GM21619 (cell line): Measurements from ENCODE around the gene LRRFIP1.

ENCODE experiments used
- ATAC-seq: cut with Tn5 transposase; IDR thresholded peaks from one replicate; pipeline ENCODE4 v1.9.1; 2021; ENCODE audit not compliant: unreplicated experiment

The LRRFIP1 gene

GRCh38 chr2:237721458-237721857, 94.1 kb downstream of the LRRFIP1 start:
- ATAC-seq: no peak

GRCh38 chr2:237722616-237723015, 95.2 kb downstream of the LRRFIP1 start:
- no peak for ATAC-seq

GRCh38 chr2:237723023-237723422, 95.6 kb downstream of the LRRFIP1 start:
- no peak for ATAC-seq

- ATAC-seq: peak; percentile 80
These were observed 96.2 kb downstream of the LRRFIP1 start for GRCh38 chr2:237723602-237724001.

GRCh38 chr2:237724811-237725478, 97.6 kb downstream of the LRRFIP1 start:
- ATAC-seq: no peak

GRCh38 chr2:237725661-237726060, 98.3 kb downstream of the LRRFIP1 start:
- ATAC-seq: no peak

GRCh38 chr2:237726401-237726830, 99.0 kb downstream of the LRRFIP1 start:
- no peak for ATAC-seq

DNA sequence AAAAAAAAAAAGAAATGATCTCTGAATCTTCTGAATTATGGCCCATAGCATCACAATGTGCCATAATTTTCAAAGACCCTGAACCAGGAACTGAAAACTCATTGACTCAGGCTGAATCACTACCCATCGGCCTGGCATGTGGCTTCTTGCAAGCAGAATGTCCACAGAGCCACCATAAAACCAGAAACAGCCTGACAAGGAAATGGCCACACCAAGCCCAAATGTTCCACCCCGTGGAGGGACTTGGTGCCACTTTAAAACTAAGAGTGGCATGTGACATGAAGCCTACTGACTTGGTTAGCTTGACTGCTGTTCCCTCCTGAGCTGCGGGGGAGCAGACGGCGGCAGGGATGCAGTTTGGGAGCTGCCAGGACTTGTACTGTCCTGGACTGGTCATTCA, 100.0 kb downstream of the LRRFIP1 start:
- ATAC-seq: no peak

DNA sequence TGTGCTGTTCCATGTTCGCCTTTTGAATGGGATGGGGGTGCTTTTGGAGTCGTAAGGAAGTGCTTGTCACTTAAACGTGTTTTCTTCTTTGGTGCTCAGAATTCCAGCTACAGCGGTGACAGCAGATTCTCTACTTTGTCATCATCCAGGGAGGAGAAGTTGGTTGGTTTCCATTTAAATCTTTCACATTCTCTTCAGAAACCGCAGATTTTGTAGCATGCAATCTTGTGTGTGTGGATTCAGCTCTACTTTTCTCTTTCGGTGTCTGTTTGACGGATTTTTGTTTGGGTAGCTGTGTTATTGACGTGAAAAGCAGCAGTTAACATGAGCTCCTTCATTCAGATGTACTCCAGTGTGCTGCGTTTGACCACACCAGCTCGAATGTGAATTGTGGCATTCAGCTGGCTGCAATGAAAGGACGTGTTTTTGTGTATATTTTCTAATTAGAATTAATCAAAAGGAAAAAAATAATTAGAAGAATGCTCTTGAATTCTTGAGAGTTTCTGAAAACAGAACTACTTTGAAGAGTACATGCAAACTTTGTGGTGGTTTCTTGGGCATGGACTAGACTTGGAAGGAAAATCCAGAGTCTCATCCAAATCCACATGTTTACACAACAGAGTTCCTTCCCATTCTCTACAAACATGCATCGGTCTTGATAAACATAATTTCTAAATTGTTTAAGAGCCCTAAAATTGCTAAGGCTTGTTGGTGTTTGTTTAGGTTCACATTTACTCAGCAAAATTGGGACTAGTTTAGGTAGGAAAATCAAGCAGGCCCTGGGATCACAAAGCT, 102.5 kb downstream of the LRRFIP1 start:
- ATAC-seq: no peak

GRCh38 chr2:237731663-237732062, 104.3 kb downstream of the LRRFIP1 start:
- no peak for ATAC-seq

DNA sequence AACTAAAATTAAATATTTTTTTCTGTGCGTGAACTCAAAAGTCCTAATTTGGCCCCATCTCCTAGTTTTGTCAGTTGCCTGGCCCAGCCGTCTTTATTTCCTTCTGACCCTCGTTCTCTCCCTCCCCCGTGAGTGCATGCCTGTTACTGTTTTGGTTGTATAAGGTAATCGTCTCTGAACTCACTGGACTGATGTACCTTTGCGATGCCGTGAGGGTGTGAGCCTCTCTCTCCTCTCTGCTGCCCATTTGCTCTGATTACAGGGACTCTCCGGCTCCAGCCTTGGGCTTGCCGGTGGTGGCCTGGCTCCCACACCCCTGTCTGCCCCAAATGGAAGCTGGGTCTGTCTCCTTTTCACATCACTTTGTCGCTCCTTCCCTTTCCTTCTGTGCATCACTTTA, 104.7 kb downstream of the LRRFIP1 start:
- ATAC-seq: no peak

- no peak for ATAC-seq
These were observed 105.5 kb downstream of the LRRFIP1 start for GRCh38 chr2:237732790-237733381.

DNA sequence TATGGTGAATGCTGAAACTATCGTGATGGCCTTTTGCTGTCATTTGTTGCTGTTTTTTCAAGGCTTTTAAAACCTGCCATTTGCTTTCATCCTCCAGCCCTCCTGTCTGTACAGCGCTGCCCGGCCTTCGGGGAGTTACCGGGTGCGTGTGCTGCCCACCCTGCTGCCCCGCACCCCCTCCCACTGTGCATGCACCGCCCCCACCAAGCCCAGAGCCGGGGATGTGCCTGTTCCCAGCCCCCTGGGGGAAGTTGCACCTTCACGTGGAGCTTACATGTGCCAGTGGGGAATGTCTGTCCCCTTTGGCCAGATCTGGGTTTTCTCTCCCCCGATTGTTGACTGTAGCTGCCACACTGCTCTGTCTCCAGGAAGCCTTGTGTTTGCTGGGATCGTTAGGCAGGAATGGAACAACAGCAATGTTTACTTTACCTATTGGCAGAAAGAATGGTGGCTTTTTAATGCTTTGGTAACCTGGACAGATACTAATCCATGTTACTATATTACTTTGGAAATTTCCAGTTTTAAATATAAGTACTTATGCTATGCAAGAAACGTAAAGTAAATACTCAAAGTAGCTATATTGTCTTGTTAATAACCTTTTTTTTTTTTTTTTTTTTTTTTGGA, 106.4 kb downstream of the LRRFIP1 start:
- ATAC-seq: no peak

DNA sequence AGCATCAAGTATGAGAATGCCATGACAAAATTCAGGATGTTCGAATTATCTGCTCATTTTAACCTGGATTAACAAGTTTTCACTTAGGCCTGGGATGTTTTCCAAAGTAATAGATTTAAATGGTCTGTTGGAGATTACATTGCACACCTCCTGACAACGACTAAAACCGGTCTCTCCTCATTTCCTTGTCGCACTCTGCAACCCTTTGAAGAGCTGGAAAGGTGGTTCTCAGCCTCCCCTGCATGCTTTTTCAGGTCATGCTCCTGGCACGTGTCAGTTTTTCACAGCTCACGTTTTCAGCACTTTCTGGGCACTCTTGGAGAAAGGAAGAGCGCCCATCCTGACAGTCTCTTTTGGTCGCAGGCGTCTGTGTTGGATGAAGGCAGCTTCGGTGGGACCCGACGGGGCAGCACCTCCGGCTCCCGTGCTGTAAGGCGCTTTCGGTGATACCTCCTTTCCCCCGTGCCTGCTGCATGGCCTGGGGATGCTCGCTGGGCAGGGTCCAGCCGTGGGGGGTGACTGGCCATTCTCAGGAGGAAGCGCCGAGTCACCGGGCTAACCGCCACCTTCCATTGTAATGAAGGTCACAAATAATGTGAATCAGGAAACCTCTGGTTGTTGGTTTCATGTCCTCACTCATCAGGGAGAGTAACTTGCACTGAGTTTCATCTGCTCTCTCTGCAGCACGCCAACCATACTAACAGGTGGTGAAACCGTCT, 107.7 kb downstream of the LRRFIP1 start:
- no peak for ATAC-seq

- no peak for ATAC-seq
These were observed 108.4 kb downstream of the LRRFIP1 start for GRCh38 chr2:237735798-237736197.

DNA sequence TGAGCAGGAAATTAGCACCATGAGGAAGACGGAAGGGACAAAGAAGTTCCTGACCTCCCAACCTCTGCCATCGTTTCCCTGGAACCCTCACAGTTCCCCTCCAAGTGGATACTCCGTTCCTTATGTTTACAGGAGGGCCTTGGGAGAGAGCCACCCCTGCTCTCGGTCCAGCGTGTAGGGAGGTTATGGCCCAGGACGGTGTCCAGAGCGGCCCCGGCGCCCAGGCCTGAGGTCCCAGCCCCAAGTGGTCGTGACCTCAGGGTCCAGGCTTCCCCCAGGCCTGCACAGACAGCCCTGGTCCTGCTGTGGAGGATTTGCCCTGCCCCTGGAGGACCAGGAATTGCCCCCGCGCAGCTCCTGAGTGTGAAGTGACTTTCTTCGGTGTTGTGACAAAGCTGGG, 109.4 kb downstream of the LRRFIP1 start:
- no peak for ATAC-seq

DNA sequence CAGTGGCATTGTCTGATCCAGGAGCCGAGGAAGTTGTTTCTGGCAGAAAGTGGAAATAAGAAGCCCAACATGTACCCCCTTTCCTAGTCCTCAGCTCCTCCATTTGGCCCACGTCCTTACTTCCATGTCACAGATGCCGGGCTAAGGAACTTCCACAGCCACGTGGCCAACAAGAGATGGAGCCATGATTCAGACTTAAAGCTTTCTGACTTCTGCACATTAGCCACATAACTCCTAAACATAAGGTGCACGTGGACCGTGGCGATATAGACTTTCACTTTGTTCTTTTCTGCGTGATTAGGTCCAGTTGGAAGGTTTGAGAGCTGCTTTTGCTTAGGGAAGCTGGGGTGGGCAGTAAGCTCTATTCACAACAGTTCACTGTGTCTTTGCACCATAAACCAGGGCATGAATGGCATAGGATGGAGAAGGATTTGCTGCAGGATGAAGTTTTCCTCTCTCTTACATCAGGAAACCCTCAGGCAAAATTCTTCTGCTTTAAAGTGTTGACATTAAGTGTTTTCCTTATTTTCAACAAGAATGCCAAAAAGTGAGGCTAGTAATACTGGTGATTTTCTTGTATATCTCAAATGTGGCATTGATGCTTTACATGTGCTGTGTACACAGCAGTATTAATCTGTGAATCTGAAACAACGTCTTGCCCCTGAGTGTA, 109.9 kb downstream of the LRRFIP1 start:
- ATAC-seq: no peak

- ATAC-seq: no peak
These were observed 110.9 kb downstream of the LRRFIP1 start for GRCh38 chr2:237738255-237738654.

DNA sequence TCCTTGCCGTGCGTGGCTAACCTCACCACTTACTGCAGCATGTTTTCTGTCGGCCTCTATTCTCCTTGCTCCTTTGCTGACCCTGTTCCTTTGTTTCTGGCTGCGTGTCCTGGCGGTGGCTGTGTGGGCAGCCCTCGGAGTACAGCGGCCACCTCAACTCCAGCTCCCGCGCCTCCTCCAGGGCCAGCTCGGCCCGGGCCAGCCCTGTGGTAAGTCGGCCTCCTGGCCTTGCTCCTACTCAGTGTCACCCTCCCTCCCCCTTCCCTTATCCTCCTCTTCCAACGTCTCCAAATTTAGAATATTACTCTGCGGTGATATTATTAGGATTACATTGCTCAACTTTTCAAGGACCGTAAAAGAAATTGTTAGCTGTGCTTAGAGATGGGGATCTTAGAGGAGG, 111.7 kb downstream of the LRRFIP1 start:
- ATAC-seq: no peak

DNA sequence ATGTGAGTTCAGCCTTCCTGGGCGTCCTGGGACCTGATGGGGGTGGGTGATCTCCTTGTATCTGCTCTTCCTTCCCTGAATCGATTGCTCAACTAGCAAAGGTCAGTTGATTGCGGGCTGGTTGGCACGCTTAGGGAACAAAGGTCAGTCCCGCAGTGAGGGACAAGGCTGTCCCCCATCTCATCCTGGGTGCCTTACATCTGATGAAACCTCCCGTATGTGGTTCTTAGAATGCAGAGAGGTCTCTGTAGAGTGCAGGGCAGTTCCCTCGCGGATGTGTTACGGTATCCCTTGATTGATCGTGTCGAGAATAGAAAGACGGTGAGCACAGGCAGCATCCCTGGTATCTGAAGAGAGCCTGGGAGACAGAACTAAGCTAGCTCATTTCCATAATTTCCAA, 114.8 kb downstream of the LRRFIP1 start:
- ATAC-seq: no peak
